NB4 (cell line): ENCODE results near the gene SIX3.

Experiments
- DNase-seq: peaks from one replicate; pipeline ENCODE4 v3.0.0; 2010; ENCODE audit warnings: low read depth
- H3K4me3 ChIP-seq: one replicate; pipeline ENCODE4 v1.5.1; 2011; ENCODE audit warnings: mild to moderate bottlenecking, low read depth, low read length, moderate library complexity
- MYC ChIP-seq: IDR thresholded peaks from 2 replicates; pipeline ENCODE4 v1.6.1; 2011; ENCODE audit warnings: low read depth, low read length
- POLR2A ChIP-seq: IDR thresholded peaks from 2 replicates; pipeline ENCODE4 v1.6.1; 2011; ENCODE audit warnings: mild to moderate bottlenecking; ENCODE audit not compliant: insufficient read length; ENCODE audit errors: extremely low read depth
- TF ChIP-seq, protein P1 (sequence below): IDR thresholded peaks from 2 replicates; pipeline ENCODE4 v1.6.1; 2011; ENCODE audit warnings: low read depth, low read length
- TF ChIP-seq, protein P2 (sequence below): IDR thresholded peaks from one replicate; pipeline ENCODE4 v1.5.1; 2012; ENCODE audit warnings: low read depth, low read length

SIX3 gene

DNA sequence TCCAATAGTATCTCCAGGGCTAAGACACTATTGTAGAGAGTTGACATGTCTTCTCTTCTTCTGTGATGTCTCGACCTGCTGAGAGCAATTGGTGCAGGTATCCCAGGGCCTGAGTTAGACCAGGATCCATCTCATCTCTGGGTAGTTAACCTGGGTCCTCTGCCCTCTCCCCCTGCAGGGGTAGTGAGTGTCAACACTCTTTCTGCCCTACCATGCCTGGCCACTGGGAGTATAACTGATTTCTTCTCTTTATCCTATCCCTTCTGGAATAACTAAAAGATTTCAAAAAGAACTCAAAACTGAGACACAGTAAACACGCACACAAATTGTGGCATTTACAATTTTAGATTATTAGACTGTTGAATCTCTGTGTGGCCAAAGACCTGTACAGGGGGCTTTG is 20.8 kb upstream of the SIX3 start:
- no peak for DNase-seq
- H3K4me3 ChIP-seq, result no peak overlapping the region
- TF ChIP-seq, protein P1, sequence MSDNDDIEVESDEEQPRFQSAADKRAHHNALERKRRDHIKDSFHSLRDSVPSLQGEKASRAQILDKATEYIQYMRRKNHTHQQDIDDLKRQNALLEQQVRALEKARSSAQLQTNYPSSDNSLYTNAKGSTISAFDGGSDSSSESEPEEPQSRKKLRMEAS, result no peak
- TF ChIP-seq, protein P2, sequence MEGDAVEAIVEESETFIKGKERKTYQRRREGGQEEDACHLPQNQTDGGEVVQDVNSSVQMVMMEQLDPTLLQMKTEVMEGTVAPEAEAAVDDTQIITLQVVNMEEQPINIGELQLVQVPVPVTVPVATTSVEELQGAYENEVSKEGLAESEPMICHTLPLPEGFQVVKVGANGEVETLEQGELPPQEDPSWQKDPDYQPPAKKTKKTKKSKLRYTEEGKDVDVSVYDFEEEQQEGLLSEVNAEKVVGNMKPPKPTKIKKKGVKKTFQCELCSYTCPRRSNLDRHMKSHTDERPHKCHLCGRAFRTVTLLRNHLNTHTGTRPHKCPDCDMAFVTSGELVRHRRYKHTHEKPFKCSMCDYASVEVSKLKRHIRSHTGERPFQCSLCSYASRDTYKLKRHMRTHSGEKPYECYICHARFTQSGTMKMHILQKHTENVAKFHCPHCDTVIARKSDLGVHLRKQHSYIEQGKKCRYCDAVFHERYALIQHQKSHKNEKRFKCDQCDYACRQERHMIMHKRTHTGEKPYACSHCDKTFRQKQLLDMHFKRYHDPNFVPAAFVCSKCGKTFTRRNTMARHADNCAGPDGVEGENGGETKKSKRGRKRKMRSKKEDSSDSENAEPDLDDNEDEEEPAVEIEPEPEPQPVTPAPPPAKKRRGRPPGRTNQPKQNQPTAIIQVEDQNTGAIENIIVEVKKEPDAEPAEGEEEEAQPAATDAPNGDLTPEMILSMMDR, result no peak
- no peak for TF ChIP-seq POLR2A
- TF ChIP-seq MYC, result no peak

DNA sequence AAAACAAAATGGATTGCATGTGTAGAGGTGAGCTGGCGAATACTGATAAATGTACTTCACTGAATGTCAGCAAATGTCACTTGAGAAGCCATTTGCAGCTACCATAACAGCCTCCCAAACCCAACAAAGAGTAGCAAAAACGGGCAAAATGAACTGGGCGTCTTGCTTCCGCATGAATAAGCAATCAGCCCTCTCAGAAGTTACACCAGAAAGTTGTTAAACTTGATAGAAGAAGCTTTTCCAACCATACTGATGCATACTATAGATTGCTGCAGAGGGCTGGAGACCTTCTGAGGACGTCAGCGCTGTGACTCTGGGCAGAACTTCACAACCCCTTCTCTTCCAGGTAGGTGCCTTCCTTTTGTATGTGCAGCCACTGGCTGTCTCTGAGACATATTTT is 18.7 kb upstream of the SIX3 start:
- H3K4me3 ChIP-seq, result no peak overlapping the region
- TF ChIP-seq, protein P1, result no peak
- TF ChIP-seq MYC (no peak), POLR2A (no peak)
- TF ChIP-seq, protein P2, result no peak
- DNase-seq, result no peak

DNA sequence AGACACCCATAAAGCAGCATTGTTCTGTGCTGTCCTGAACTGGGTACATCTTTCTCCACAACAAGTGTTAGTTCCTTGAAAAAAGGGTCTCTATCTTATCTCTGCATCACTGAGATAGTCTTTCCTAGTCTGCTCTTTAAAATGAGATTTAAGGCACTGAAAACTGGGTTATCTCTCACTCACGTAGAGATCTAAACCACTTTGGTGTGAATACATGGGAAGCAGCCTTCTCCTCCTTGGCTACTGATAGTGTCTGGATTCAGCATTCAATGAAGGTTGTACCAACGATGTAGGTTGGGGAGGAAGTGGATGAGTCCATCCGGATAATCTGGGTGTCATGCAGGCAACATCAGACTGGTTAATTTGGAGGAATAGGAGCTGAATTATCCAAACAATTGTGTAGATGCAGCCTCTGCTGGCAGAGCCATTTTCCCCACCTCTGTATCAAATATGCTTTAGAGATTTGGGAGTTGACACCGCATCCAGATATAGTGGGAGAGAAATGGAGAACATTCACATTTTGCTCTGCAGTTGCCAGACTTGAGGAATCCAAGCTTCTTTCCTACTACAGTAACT is 15.9 kb upstream of the SIX3 start:
- H3K4me3 ChIP-seq, result no peak overlapping the region
- DNase-seq, result no peak
- no peak for TF ChIP-seq POLR2A
- TF ChIP-seq, protein P1, result no peak
- TF ChIP-seq, protein P2, result no peak
- no peak for TF ChIP-seq MYC

DNA sequence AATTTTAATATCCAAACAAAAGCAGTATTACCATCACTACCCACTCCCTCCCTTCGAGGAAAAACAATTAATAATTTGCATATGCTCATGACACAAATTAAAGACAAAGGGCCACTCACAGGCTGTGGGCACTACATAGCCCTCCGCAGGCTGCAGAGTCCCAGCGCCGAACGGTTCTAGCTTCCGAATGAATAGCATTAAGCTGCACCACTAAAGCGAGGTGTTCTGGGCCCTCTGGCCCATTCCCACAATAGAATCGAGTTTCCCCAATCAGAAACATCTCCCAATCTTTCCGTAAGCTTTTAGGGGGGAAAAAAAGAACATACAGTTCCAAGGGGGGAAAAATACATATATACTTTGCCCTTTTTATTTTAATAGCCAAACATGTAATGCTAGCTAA is 14.5 kb upstream of the SIX3 start:
- no peak for DNase-seq
- H3K4me3 ChIP-seq, result no peak overlapping the region

DNA sequence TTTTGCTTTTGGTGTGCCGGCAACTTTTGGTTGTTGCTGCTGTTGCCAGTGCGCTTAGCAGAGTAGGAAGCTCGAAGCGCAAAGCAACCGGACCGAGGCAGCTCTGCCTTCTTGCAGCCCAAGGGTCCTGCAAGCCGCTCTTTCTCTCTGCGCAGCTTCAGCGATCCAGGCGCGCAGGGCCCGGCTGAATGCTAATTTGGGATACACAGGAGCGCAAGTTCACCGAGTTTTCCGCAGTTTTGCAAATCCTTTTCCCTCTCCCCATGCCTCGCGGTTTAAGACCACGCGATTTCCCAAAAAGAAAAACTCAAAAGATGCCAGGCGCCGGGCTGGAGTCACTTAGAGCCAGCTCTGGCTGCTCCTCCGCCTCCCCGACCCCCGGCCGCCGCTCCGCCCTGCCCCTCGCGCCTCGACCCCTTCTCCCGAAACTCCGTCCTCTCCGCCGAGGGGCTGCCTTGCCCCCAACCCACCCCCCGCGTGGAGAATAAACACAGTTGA is 13.5 kb upstream of the SIX3 start:
- no peak for DNase-seq
- TF ChIP-seq, protein P1, result no peak
- TF ChIP-seq POLR2A, result no peak
- TF ChIP-seq MYC, result no peak
- TF ChIP-seq, protein P2, result no peak
- H3K4me3 ChIP-seq, result no peak overlapping the region

More for the DNA sequence above, 14.5 kb upstream of the SIX3 start:
- TF ChIP-seq POLR2A (no peak), MYC (no peak)
- TF ChIP-seq, protein P1, result no peak
- TF ChIP-seq, protein P2, result no peak
